ENCODE results near the gene PHGDH.
"Not testable (repeated sequence)": the region's sequence is repeated elsewhere in the genome, so short reads cannot be mapped to it uniquely, and the experiment has no call there.

The PHGDH gene

GRCh38 chr1:119687434-119688079, 24.2 kb upstream of the PHGDH start:
- no peak overlapping the region for H3K4me3 ChIP-seq (ENCODE audit: low read depth, low read length)
- DNase-seq, result no peak

GRCh38 chr1:119688810-119689209, 22.9 kb upstream of the PHGDH start:
- H3K36me3 ChIP-seq, result no peaks in the 10 kb centered on the region
- no peak for DNase-seq
- H3K9me3 ChIP-seq, result no peaks in the 10 kb centered on the region
- no peaks in the 10 kb centered on the region for H3K27me3 ChIP-seq
- no peak overlapping the region for H3K4me3 ChIP-seq (ENCODE audit: low read depth, low read length)
- TF ChIP-seq CTCF (IDR thresholded peaks at IDR 0.05; ENCODE audit: low read depth, low read length), result no peak
- H3K4me1 ChIP-seq, result no peaks in the 10 kb centered on the region

More at GRCh38 chr1:119687434-119688079, 24.2 kb upstream of the PHGDH start:
- Histone ChIP-seq H3K4me1 (no peaks in the 10 kb centered on the region), H3K27me3 (no peaks in the 10 kb centered on the region), H3K9me3 (no peaks in the 10 kb centered on the region), H3K36me3 (no peaks in the 10 kb centered on the region)
- TF ChIP-seq CTCF (IDR thresholded peaks at IDR 0.05; ENCODE audit: low read depth, low read length), result no peak

- no peaks in the 10 kb centered on the region for H3K4me1 ChIP-seq
- no peak overlapping the region for H3K4me3 ChIP-seq (ENCODE audit: low read depth, low read length)
- no peaks in the 10 kb centered on the region for H3K36me3 ChIP-seq
- H3K27me3 ChIP-seq, result no peaks in the 10 kb centered on the region
- DNase-seq, result no peak
- no peaks in the 10 kb centered on the region for H3K9me3 ChIP-seq
- TF ChIP-seq CTCF (IDR thresholded peaks at IDR 0.05; ENCODE audit: low read depth, low read length), result no peak
Observed at GRCh38 chr1:119689511-119689910, 22.2 kb upstream of the PHGDH start.

- H3K4me3 ChIP-seq (ENCODE audit: low read depth, low read length); H3K36me3 ChIP-seq; H3K27me3 ChIP-seq; H3K4me1 ChIP-seq; H3K9me3 ChIP-seq; DNase-seq: not testable (repeated sequence)
Observed at GRCh38 chr1:119696863-119697262, 14.9 kb upstream of the PHGDH start.

- TF ChIP-seq CTCF (IDR thresholded peaks at IDR 0.05; ENCODE audit: low read depth, low read length), result no peak
Observed at GRCh38 chr1:119697598-119697997, 14.1 kb upstream of the PHGDH start.

GRCh38 chr1:119700326-119700725, 11.4 kb upstream of the PHGDH start:
- no peak for DNase-seq
- Histone ChIP-seq H3K4me1 (no peaks in the 10 kb centered on the region), H3K27me3 (peaks cover 3% of the 10 kb centered on the region), H3K9me3 (peaks cover 3% of the 10 kb centered on the region; the same call in 1 of the 2 replicates), H3K36me3 (no peaks in the 10 kb centered on the region), H3K4me3 (ENCODE audit: low read depth, low read length) (no peak overlapping the region)
- no peak for TF ChIP-seq CTCF (IDR thresholded peaks at IDR 0.05; ENCODE audit: low read depth, low read length)

More at GRCh38 chr1:119697598-119697997, 14.1 kb upstream of the PHGDH start:
- H3K27me3 ChIP-seq, result peaks cover 3% of the 10 kb centered on the region
- H3K36me3 ChIP-seq, result no peaks in the 10 kb centered on the region
- no peak overlapping the region for H3K4me3 ChIP-seq (ENCODE audit: low read depth, low read length)
- no peak for DNase-seq
- peaks cover 3% of the 10 kb centered on the region; the same call in 1 of the 2 replicates for H3K9me3 ChIP-seq
- H3K4me1 ChIP-seq, result no peaks in the 10 kb centered on the region

All from BE2C (cell line).